Activated CD4-positive, alpha-beta memory T cell treated with anti-CD3 and anti-CD28 coated beads for 36 hours (primary cell): ENCODE data around the gene DYNLT1. TPM values are rescaled to one million over a fixed set of nuclear protein-coding genes. Genes with fewer than 3 reads are reported as not detected.
"Not testable (repeated sequence)": the region's sequence is repeated elsewhere in the genome, so short reads cannot be mapped to it uniquely, and the experiment has no call there.

Source experiments
- CTCF ChIA-PET: fragments of 350-600 bp; sonication (Branson Sonifier 250); formaldehyde crosslinking; loops from one replicate; lab custom pipeline; 2021; ENCODE audit warnings: antibody characterized with exemption, inconsistent platforms; lab: Charles Lee
- POLR2A ChIA-PET: fragments of 350-600 bp; sonication (Branson Sonifier 250); formaldehyde crosslinking; loops from one replicate; lab custom pipeline; 2021; ENCODE audit warnings: antibody characterized with exemption; lab: Charles Lee
- DNase-seq: peaks from one replicate; pipeline ENCODE4 v3.0.0-alpha.2; 2020
- H3K27ac Mint-ChIP-seq: one replicate; pipeline ENCODE4 v1.8.0; 2021; ENCODE audit warnings: mixed read lengths
- H3K27me3 Mint-ChIP-seq: one replicate; pipeline ENCODE4 v1.8.0; 2021; ENCODE audit warnings: mixed read lengths
- H3K36me3 Mint-ChIP-seq: one replicate; pipeline ENCODE4 v1.8.0; 2021; ENCODE audit warnings: mixed read lengths
- H3K4me1 Mint-ChIP-seq: one replicate; pipeline ENCODE4 v1.8.0; 2021; ENCODE audit warnings: low read depth, mixed read lengths
- H3K4me3 Mint-ChIP-seq: one replicate; pipeline ENCODE4 v1.8.0; 2021; ENCODE audit warnings: mild to moderate bottlenecking, mixed read lengths
- H3K9me3 Mint-ChIP-seq: one replicate; pipeline ENCODE4 v1.8.0; 2021; ENCODE audit warnings: mixed read lengths
- intact Hi-C: fragments of 100-400 bp; cut with micrococcal nuclease; formaldehyde crosslinking; loops from one replicate; pipeline ENCODE4 v1.15.1; 2023
- total RNA-seq, 2 experiments: library from RNA; stranded (reverse); gene quantifications; one replicate each; pipeline ENCODE4 v1.2.3, GENCODE V29; 2021

DYNLT1 gene
- total RNA-seq, 2 experiments from 2014 or later: 117 to 120 TPM

GRCh38 chr6:158638324-158638854 lies 6.2 kb downstream of the DYNLT1 start:
- peak; percentile 7 for DNase-seq
- Mint-ChIP-seq H3K36me3 (peaks cover 70% of the 10 kb centered on the region), H3K4me3 (no peak overlapping the region), H3K27me3 (no peaks in the 10 kb centered on the region), H3K4me1 (peaks cover 69% of the 10 kb centered on the region), H3K27ac (peak overlapping the region; percentile 75), H3K9me3 (no peaks in the 10 kb centered on the region)
- ChIA-PET CTCF (interaction anchor here (0.8 to 1.7 kb wide), 3 partner anchors 9 to 53 kb away, joined by 3 to 4 read pairs (median 3); no protein-coding TSS in a partner anchor), POLR2A (interaction anchor here (1.0 to 1.8 kb wide), 2 partner anchors 11 to 14 kb away, joined by 4 to 7 read pairs; partner anchors contain the start of gene SYTL3)
- intact Hi-C loops: no loop called here

DNA sequence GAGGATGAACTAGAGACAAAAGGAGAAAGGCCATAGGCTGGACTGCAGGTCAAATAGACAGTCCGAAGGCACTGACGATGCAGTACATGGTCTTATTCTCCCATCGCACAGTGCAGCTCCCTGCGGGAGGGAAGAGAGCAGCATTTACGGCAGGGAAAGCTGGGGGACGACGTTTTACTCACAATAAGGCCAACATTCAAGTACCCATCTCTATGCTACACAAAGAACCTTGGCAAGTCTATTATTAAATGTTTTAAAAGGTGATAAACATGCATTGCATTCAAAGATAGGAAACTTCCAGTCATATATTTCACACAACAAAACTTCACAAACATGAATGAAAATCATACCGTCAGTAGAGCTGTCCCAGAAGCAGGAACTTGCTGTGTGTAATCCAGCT lies 7.8 kb downstream of the DYNLT1 start:
- CTCF ChIA-PET: interaction anchor here (1.1 kb wide), 1 partner anchor 23 kb away, joined by 3 read pairs; no protein-coding TSS in a partner anchor
- peaks cover 66% of the 10 kb centered on the region for H3K36me3 Mint-ChIP-seq
- intact Hi-C loops: no loop called here

GRCh38 chr6:158635427-158636073 lies 9.0 kb downstream of the DYNLT1 start:
- intact Hi-C loops: no loop called here
- DNase-seq: no peak
- POLR2A ChIA-PET: interaction anchor here (1.3 to 1.6 kb wide), 2 partner anchors 9 to 14 kb away, joined by 3 to 5 read pairs; partner anchors contain the start of genes DYNLT1 and SYTL3
- no peak overlapping the region for H3K4me3 Mint-ChIP-seq
- no peaks in the 10 kb centered on the region for H3K27me3 Mint-ChIP-seq
- peaks cover 65% of the 10 kb centered on the region for H3K36me3 Mint-ChIP-seq
- H3K4me1 Mint-ChIP-seq: peaks cover 65% of the 10 kb centered on the region
- peak overlapping the region; percentile 70 for H3K27ac Mint-ChIP-seq
- H3K9me3 Mint-ChIP-seq: no peaks in the 10 kb centered on the region
- CTCF ChIA-PET: no interaction called here

More for the DNA sequence above, 7.8 kb downstream of the DYNLT1 start:
- no peaks in the 10 kb centered on the region for H3K9me3 Mint-ChIP-seq
- no peaks in the 10 kb centered on the region for H3K27me3 Mint-ChIP-seq
- H3K4me1 Mint-ChIP-seq: peaks cover 64% of the 10 kb centered on the region
- peak overlapping the region; percentile 78 for H3K27ac Mint-ChIP-seq
- no peak for DNase-seq
- POLR2A ChIA-PET: interaction anchor here (1.1 to 1.2 kb wide), 2 partner anchors 9 to 438 kb away, joined by 3 read pairs; no protein-coding TSS in a partner anchor
- H3K4me3 Mint-ChIP-seq: no peak overlapping the region

DNA sequence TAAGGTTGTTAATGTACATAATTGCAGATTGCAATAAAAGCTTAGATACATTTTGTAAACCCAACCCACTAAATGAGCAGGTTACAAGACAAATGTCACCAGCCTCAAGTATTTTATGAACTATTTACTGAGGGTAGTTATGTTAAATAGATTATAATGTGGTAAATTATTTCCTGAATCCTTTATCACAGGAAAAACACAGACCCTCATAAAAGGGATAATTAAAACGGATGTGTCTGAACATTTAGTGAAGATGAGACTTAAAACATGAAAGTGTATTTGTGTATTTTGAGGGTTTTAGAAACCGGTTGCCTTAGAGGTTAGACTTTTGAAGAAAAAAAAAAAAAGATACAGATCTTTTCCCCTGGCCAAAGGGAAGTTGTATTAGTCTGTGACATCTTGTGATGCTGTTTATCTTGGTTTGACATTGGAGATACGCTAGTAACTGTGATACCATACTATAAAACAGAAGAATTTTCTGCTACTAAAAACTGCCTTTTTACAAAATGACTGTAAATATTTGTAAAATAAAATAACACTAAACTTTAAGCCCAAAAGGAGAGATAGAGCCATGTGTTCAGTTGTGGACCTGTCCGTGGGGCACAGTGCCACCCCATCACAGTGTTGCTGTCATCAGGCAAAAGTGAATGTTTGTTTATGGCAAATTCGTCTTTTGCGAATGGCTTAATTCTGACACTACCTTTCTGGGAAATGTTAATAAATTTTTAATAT lies 9.7 kb downstream of the DYNLT1 start:
- DNase-seq: no peak
- Mint-ChIP-seq H3K27me3 (no peaks in the 10 kb centered on the region), H3K4me3 (no peak overlapping the region), H3K27ac (peak overlapping the region; percentile 72), H3K4me1 (peaks cover 62% of the 10 kb centered on the region), H3K36me3 (peaks cover 62% of the 10 kb centered on the region), H3K9me3 (no peaks in the 10 kb centered on the region)
- POLR2A ChIA-PET: interaction anchor here (1.3 to 1.6 kb wide), 2 partner anchors 10 to 14 kb away, joined by 3 to 5 read pairs; partner anchors contain the start of genes DYNLT1 and SYTL3
- intact Hi-C loops: no loop called here
- CTCF ChIA-PET: no interaction called here

DNA sequence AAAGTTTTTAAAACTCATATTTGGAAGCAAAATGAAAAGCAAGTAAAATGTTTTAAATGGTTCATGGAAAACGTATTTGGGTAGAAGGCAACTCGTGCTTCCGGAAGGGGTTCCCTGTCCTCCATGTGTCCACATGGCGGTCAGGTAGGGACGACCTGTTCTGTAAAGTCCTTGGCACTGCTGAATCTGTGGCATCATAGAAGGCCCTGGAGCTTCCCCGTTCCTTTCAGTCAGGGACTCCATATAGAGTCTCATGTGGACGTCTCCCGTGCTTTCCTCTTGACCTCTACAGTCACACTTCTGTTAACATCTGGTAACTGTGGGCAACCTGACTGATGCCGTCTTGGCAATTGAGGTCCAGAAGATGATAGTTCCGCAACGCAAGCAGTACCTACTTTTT lies 11.4 kb downstream of the DYNLT1 start:
- intact Hi-C loops: no loop called here
- Mint-ChIP-seq H3K27ac (peak overlapping the region; percentile 60), H3K4me3 (no peak overlapping the region), H3K4me1 (peaks cover 59% of the 10 kb centered on the region), H3K27me3 (no peaks in the 10 kb centered on the region), H3K36me3 (peaks cover 60% of the 10 kb centered on the region), H3K9me3 (no peaks in the 10 kb centered on the region)
- no peak for DNase-seq
- ChIA-PET CTCF (interaction anchor here (0.6 to 0.8 kb wide), 2 partner anchors 27 to 58 kb away, joined by 3 to 5 read pairs; no protein-coding TSS in a partner anchor), POLR2A (interaction anchor here (0.6 kb wide), 1 partner anchor 40 kb away, joined by 3 read pairs; no protein-coding TSS in a partner anchor)

DNA sequence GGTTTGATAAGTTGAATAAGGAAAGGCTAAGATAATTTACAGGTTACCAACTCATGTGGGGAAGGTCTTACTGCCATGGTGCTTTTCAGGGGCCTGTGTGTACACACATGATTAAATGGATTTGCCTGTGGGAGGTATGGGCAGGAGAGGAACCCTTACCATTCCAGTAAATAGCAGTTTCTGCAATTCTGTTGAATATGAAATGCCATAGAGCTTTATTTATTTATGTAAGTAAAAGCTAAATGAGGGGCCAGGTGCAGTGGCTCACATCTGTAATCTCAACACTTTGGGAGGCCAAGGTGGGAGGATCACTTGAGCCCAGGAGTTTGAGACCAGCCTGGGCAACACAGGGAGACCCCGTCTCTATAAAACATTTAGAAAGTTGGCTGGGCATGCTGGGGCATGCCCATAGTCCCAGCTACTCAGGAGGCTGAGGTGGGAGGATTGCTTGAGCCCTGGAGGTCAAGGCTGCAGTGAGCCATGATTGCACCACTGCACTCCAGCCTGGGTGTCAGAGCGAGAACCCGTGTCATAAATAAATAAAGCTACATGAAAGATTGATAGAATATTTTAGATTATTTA lies 11.9 kb downstream of the DYNLT1 start:
- CTCF ChIA-PET: interaction anchor here (0.6 to 0.8 kb wide), 2 partner anchors 28 to 59 kb away, joined by 3 to 5 read pairs; no protein-coding TSS in a partner anchor
- POLR2A ChIA-PET, H3K9me3 Mint-ChIP-seq, H3K4me3 Mint-ChIP-seq, H3K27me3 Mint-ChIP-seq, DNase-seq, intact Hi-C loops: not testable (repeated sequence)
- Mint-ChIP-seq H3K36me3 (peaks cover 64% of the 10 kb centered on the region), H3K27ac (peak overlapping the region; percentile 81), H3K4me1 (peaks cover 61% of the 10 kb centered on the region)

DNA sequence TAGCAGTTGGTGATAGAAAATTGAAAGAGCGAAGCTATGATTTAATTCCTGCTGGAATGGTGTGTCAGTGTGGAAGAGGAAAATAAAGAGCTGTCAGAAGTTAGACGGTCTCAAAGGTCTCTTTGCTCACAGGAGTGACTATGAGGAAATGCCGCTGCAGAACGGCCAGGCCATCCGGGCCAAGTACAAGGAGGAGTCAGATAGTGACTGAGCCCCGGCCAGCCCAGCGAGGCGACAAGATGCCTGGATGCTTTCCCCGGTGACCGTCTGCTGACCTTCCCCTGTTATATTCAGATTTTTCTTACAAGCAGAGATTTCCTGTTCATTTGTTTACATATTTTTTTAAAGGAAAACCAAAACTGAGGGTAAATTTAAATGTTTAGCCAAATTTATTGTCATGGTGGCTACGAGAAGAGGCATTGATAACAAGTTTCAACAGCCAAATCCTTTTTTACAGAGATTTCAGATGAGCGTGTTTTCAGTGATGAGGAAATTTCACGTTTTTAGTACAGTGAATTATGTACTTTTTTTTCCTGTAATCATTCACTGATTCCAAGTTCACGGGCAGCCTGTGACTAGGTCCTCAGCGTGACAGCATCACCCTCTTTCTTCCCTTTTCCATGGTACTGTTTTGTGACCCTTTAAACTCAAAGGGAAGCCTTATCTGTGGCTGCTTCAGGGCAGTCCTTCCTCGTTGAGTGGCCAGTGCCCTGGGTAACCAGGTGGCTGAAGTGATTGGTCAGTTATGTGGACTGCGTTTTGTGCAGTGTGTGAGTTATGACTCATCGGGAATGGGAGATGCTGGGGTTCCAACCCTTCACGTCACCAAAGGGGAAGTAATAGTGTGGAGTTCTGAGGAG lies 12.6 kb downstream of the DYNLT1 start:
- Mint-ChIP-seq H3K36me3 (peaks cover 63% of the 10 kb centered on the region), H3K27me3 (no peaks in the 10 kb centered on the region), H3K4me3 (no peak overlapping the region), H3K4me1 (peaks cover 56% of the 10 kb centered on the region), H3K9me3 (no peaks in the 10 kb centered on the region), H3K27ac (peak overlapping the region; percentile 81)
- intact Hi-C loops: loop anchor here (2.0 kb wide), 1 partner anchor 17 kb away; no protein-coding TSS in a partner anchor
- ChIA-PET CTCF (no interaction called here), POLR2A (interaction anchor here (2.3 to 2.8 kb wide), 2 partner anchors 12 to 14 kb away, joined by 10 to 17 read pairs; no protein-coding TSS in a partner anchor)
- DNase-seq: no peak

DNA sequence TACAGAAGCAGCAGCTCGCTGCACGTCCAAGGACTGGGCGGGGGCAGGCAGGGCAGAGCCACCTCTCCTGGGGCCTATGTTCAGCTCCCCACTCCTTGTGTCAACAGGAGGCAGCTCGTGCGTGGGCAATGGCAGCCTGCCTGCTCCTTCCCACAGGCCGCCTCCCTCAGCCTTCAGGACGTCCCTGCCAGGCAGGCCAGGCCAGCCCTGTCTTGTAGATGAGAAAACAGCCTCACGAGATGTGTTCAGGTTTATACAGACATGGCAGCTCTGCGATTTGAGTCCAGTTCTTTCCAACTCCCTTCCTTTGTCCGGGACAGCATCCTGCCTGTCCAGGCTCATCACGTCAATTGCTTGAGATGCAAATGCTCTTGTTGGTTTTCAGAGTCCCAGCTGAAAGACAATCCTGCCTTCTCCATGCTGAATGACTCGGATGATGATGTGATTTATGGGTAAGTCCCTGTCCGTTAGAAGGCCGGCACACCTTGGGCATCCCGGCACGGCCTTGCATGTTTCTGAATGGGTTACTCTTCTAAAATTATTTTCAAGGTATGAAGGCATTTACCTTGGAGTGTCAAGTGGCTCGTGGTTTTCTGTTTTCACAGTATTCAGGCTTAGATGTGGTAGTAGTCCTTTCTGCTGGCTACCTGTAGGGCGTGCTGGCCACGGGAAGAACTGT lies 13.5 kb downstream of the DYNLT1 start:
- H3K36me3 Mint-ChIP-seq: peaks cover 63% of the 10 kb centered on the region
- intact Hi-C loops: loop anchor here (2.0 kb wide), 1 partner anchor 18 kb away; no protein-coding TSS in a partner anchor

GRCh38 chr6:158629367-158630221 lies 14.9 kb downstream of the DYNLT1 start:
- Mint-ChIP-seq H3K9me3 (no peaks in the 10 kb centered on the region), H3K27ac (peak overlapping the region; percentile 88), H3K4me3 (no peak overlapping the region), H3K27me3 (no peaks in the 10 kb centered on the region), H3K4me1 (peaks cover 38% of the 10 kb centered on the region), H3K36me3 (peaks cover 62% of the 10 kb centered on the region)
- peak; percentile 54 for DNase-seq
- ChIA-PET POLR2A (interaction anchor here (1.1 to 2.8 kb wide), 5 partner anchors 10 to 23 kb away, joined by 5 to 17 read pairs (median 10); partner anchors contain the start of gene SYTL3), CTCF (interaction anchor here (0.8 to 2.0 kb wide), 8 partner anchors 9 to 415 kb away, joined by 3 to 11 read pairs (median 4); partner anchors contain the start of gene SYTL3)
- intact Hi-C loops: loop anchor here (2.0 kb wide), 1 partner anchor 19 kb away; no protein-coding TSS in a partner anchor

More for the DNA sequence above, 13.5 kb downstream of the DYNLT1 start:
- POLR2A ChIA-PET: interaction anchor here (1.1 to 2.8 kb wide), 5 partner anchors 9 to 21 kb away, joined by 5 to 17 read pairs (median 10); partner anchors contain the start of gene SYTL3
- no peaks in the 10 kb centered on the region for H3K9me3 Mint-ChIP-seq
- DNase-seq: no peak
- CTCF ChIA-PET: interaction anchor here (1.5 kb wide), 2 partner anchors 19 to 417 kb away, joined by 3 to 4 read pairs; partner anchors contain the start of gene SYTL3
- peaks cover 47% of the 10 kb centered on the region for H3K4me1 Mint-ChIP-seq
- no peak overlapping the region for H3K4me3 Mint-ChIP-seq
- H3K27me3 Mint-ChIP-seq: no peaks in the 10 kb centered on the region
- H3K27ac Mint-ChIP-seq: peak overlapping the region; percentile 81
